GM12801 (cell line): ENCODE measurements around the gene GAS7.

Source experiments
- CTCF ChIP-seq: IDR thresholded peaks from one replicate; pipeline ENCODE4 v1.5.1; 2011; ENCODE audit warnings: control low read depth; ENCODE audit not compliant: insufficient read length; ENCODE audit errors: extremely low read depth

GAS7 gene

GRCh38 chr17:9973669-9974447 lies 224.5 kb downstream of the GAS7 start:
- TF ChIP-seq CTCF, result no peak

GRCh38 chr17:9971991-9972390 lies 226.4 kb downstream of the GAS7 start:
- no peak for TF ChIP-seq CTCF

- TF ChIP-seq CTCF, result no peak
Measured at GRCh38 chr17:9969301-9969935, 229.0 kb downstream of the GAS7 start.

- TF ChIP-seq CTCF, result no peak
Measured at GRCh38 chr17:9968881-9969280, 229.5 kb downstream of the GAS7 start.

- TF ChIP-seq CTCF, result no peak
Measured at GRCh38 chr17:9968008-9968407, 230.4 kb downstream of the GAS7 start.

GRCh38 chr17:9959377-9959981 lies 238.9 kb downstream of the GAS7 start:
- TF ChIP-seq CTCF, result no peak

GRCh38 chr17:9958586-9959281 lies 239.7 kb downstream of the GAS7 start:
- TF ChIP-seq CTCF, result no peak
